ENCODE data around the gene PSMG1. TPM values are rescaled to one million over a fixed set of nuclear protein-coding genes. Genes with fewer than 3 reads are reported as not detected.

PSMG1 gene
- total and polyA plus RNA-seq, 2 of the 8 experiments (the other 6 are each of a cell fraction or from before 2014, with no cell fraction given) = 50.7 to 93.7 TPM

GRCh38 chr21:39208624-39209333, 25.5 kb upstream of the PSMG1 start:
- Histone ChIP-seq H3K56ac (replicated peaks; ENCODE audit: insufficient read length, low read depth, low read length) (no peak overlapping the region), H3K79me2 (ENCODE audit: control insufficient read depth in 1 of 2, insufficient read depth in 2 of 2, low read length in 2 of 2) (no peaks in the 10 kb centered on the region), H3K9me3 (ENCODE audit: insufficient read depth in 2 of 2, low read depth in 1 of 2, low read length in 1 of 2) (no peaks in the 10 kb centered on the region), H2AFZ (ENCODE audit: low read length) (no peak overlapping the region), H3K27me3 (replicated peaks in 1 of 4; ENCODE audit: control insufficient read depth in 3 of 4, extremely low read depth in 1 of 4, insufficient read depth in 3 of 4, low read length in 3 of 4) (no peaks in the 10 kb centered on the region), H3K4ac (replicated peaks; ENCODE audit: insufficient read length, low read depth, low read length) (no peak overlapping the region), H3K23me2 (ENCODE audit: low read depth, low read length) (no peaks in the 10 kb centered on the region; the same call in 1 of the 2 replicates), H3K36me3 (ENCODE audit: control insufficient read depth in 2 of 4, insufficient read depth in 4 of 4, low read length in 3 of 4) (peaks cover 0 to 78% (median 16%) of the 10 kb centered on the region in 4 experiments; a peak in 7 of 8 replicates), H2BK15ac (ENCODE audit: low read length) (no peak overlapping the region), H3K14ac (ENCODE audit: insufficient read length) (no peak overlapping the region), H3K23ac (ENCODE audit: insufficient read length) (no peak overlapping the region), H2BK120ac (replicated peaks; ENCODE audit: low read depth, low read length) (no peak overlapping the region), H2BK12ac (ENCODE audit: low read depth, low read length) (no peak overlapping the region), H3K18ac (ENCODE audit: extremely low read depth, low read length) (no peak overlapping the region), H3K27ac (ENCODE audit: low read depth, low read length) (no peak overlapping the region), H3K4me3 (ENCODE audit: extremely low read depth in 1 of 4, insufficient read depth in 2 of 4, low read depth in 3 of 4, low read length in 4 of 4) (no peak overlapping the region), H2AK5ac (ENCODE audit: low read depth, low read length) (no peak overlapping the region), H2BK20ac (ENCODE audit: low read length) (no peak overlapping the region), H4K20me1 (replicated peaks in 1 of 2; ENCODE audit: control insufficient read depth in 1 of 2, insufficient read depth in 2 of 2, low read length in 2 of 2) (no peaks in the 10 kb centered on the region), H4K5ac (ENCODE audit: insufficient read length, low read depth, low read length) (no peak overlapping the region), H3K4me2 (ENCODE audit: insufficient read depth in 1 of 2, low read depth in 2 of 2, low read length in 2 of 2) (no peak overlapping the region), H4K91ac (replicated peaks; ENCODE audit: insufficient read length, low read length) (no peak overlapping the region), H3K9ac (replicated peaks in 1 of 4; ENCODE audit: extremely low read depth in 1 of 4, low read depth in 3 of 4, low read length in 3 of 4) (no peak overlapping the region), H4K8ac (ENCODE audit: extremely low read depth, insufficient read depth, low read length) (no peak overlapping the region), H2BK5ac (ENCODE audit: low read depth, low read length) (no peak overlapping the region), H3K4me1 (replicated peaks in 1 of 4; ENCODE audit: control insufficient read depth in 3 of 4, insufficient read depth in 4 of 4, low read length in 3 of 4) (no peaks in the 10 kb centered on the region), H3K79me1 (ENCODE audit: low read depth, low read length) (no peaks in the 10 kb centered on the region)
- 88% methylated on average over 6 of the region's 6 CpGs; no CpG with 5 or more reads in 1 of the 2 experiments for WGBS, 2 experiments (ENCODE audit: extremely low coverage in 1 of 2, insufficient coverage in 1 of 2, insufficient read length in 1 of 2, insufficient replicate concordance in 2 of 2, low coverage in 1 of 2, low lambda C conversion rate in 2 of 2, missing lambda C conversion rate in 1 of 2)
- FAIRE-seq = no peak
- no peak for DNase-seq (ENCODE audit: low read depth in 1 of 2, low spot score in 2 of 2)
- CTCF ChIA-PET (ENCODE audit: partially characterized antibody) = interaction anchor here (0.8 kb wide), 1 partner anchor 9 kb away, joined by 4 read pairs; no protein-coding TSS in a partner anchor
- POLR2A ChIA-PET (ENCODE audit: partially characterized antibody) = interaction anchor here (1.3 kb wide), 1 partner anchor 9 kb away, joined by 3 read pairs; no protein-coding TSS in a partner anchor
- TF ChIP-seq KDM5A (IDR thresholded peaks at IDR 0.05; ENCODE audit: low read length) (no peak), SAP30 (IDR thresholded peaks at IDR 0.05; ENCODE audit: insufficient read depth, insufficient replicate concordance, low read length) (no peak), ATF2 (IDR thresholded peaks at IDR 0.05; ENCODE audit: low read length) (no peak), USF2 (IDR thresholded peaks at IDR 0.05; ENCODE audit: low read length) (no peak), TAF7 (optimal IDR thresholded peaks at IDR 0.05; ENCODE audit: borderline replicate concordance, low read depth, low read length) (no peak), SIX5 (IDR thresholded peaks at IDR 0.05; ENCODE audit: low read depth, low read length) (no peak), CHD2 (IDR thresholded peaks at IDR 0.05; ENCODE audit: low read length) (no peak), TEAD4 (IDR thresholded peaks at IDR 0.05; ENCODE audit: low read depth, low read length) (no peak)
- TF ChIP-seq, protein P1, sequence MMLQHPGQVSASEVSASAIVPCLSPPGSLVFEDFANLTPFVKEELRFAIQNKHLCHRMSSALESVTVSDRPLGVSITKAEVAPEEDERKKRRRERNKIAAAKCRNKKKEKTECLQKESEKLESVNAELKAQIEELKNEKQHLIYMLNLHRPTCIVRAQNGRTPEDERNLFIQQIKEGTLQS (IDR thresholded peaks at IDR 0.05; ENCODE audit: insufficient read depth, low read depth, low read length) = no peak

Measured in H1 (cell line).